Lower lobe of right lung (tissue), 2 donors: Measurements from ENCODE around the gene FIBCD1. TPM values are rescaled to one million over a fixed set of nuclear protein-coding genes. Genes with fewer than 3 reads are reported as not detected.

Experiments
- ATAC-seq, 2 donors: fragments of 200-7000 bp; cut with Tn5 transposase; one replicate each; pipeline ENCODE4 v1.9.1; 2020 to 2022; ENCODE audit warnings: mild to moderate bottlenecking in 2 of 2, moderate library complexity in 2 of 2
- DNase-seq: peaks from one replicate; pipeline ENCODE4 v3.0.0-alpha.2; 2020
- H3K27ac ChIP-seq: fragments of 200-600 bp; one replicate; pipeline ENCODE4 v1.8.0; 2022
- H3K27me3 ChIP-seq: fragments of 200-600 bp; one replicate; pipeline ENCODE4 v1.8.0; 2022; ENCODE audit warnings: low read depth
- H3K36me3 ChIP-seq: fragments of 200-600 bp; one replicate; pipeline ENCODE4 v1.8.0; 2022; ENCODE audit warnings: mild to moderate bottlenecking
- H3K4me1 ChIP-seq: fragments of 200-600 bp; one replicate; pipeline ENCODE4 v1.8.0; 2022
- H3K4me3 ChIP-seq: fragments of 200-600 bp; one replicate; pipeline ENCODE4 v1.8.0; 2022; ENCODE audit warnings: mild to moderate bottlenecking
- H3K9me3 ChIP-seq: fragments of 200-600 bp; one replicate; pipeline ENCODE4 v1.8.0; 2022
- intact Hi-C: fragments of 100-400 bp; cut with DNase I; formaldehyde crosslinking; loops from one replicate; pipeline ENCODE4 v1.11.0; 2022
- total RNA-seq: library from RNA; stranded (reverse); fragmentation: NEBNext Ultra II Directional; extraction: Animal tissue kit (Norgen Biotek cat#: 25700); gene quantifications from one replicate; pipeline ENCODE4 v1.2.1, GENCODE V29; 2021
- TF ChIP-seq, protein P1 (sequence below): fragments of 200-600 bp; IDR thresholded peaks from one replicate; pipeline ENCODE4 v1.8.0; 2022; ENCODE audit warnings: antibody characterized with exemption, mild to moderate bottlenecking
- donor health status: DM: no; HTN: yes; CAD: no; lungs with severe emphysema.

Gene FIBCD1
- total RNA-seq, 1 donor from 2014 or later, result 1.3 TPM

DNA sequence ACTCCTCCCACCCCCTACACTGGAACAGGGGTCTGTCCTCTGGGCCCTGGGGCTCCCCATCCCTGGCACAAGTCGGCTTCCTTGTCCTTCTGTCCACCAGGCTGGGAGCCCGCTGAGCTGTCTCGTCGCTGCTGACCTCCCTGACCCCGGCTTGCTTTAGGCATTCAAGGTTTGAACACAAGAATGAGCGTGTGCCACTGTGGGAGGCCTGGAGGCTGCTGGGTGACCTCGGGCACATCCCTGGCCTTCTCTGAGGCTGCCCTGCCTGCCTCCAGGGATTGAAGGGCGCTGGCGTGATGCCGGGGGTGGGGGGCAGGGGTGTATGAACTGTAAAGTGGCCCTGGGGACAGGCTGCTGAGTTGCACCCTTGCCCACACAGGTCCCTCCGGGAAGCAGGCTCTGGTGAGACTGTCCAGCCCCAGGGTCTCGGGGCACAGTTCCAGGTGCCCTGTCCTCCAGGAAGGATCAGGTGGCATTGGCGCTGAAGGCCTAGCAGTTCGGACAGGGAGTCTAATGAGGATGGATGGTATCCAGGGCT, 18.2 kb downstream of the FIBCD1 start:
- DNase-seq (no peak), ATAC-seq (no peak)
- Histone ChIP-seq H3K36me3 (no peaks in the 10 kb centered on the region), H3K4me3 (no peak overlapping the region), H3K27ac (no peak overlapping the region), H3K9me3 (no peaks in the 10 kb centered on the region), H3K4me1 (no peaks in the 10 kb centered on the region), H3K27me3 (peaks cover 27% of the 10 kb centered on the region)
- TF ChIP-seq, protein P1, sequence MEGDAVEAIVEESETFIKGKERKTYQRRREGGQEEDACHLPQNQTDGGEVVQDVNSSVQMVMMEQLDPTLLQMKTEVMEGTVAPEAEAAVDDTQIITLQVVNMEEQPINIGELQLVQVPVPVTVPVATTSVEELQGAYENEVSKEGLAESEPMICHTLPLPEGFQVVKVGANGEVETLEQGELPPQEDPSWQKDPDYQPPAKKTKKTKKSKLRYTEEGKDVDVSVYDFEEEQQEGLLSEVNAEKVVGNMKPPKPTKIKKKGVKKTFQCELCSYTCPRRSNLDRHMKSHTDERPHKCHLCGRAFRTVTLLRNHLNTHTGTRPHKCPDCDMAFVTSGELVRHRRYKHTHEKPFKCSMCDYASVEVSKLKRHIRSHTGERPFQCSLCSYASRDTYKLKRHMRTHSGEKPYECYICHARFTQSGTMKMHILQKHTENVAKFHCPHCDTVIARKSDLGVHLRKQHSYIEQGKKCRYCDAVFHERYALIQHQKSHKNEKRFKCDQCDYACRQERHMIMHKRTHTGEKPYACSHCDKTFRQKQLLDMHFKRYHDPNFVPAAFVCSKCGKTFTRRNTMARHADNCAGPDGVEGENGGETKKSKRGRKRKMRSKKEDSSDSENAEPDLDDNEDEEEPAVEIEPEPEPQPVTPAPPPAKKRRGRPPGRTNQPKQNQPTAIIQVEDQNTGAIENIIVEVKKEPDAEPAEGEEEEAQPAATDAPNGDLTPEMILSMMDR, result no peak
- intact Hi-C loops, result no loop called here

DNA sequence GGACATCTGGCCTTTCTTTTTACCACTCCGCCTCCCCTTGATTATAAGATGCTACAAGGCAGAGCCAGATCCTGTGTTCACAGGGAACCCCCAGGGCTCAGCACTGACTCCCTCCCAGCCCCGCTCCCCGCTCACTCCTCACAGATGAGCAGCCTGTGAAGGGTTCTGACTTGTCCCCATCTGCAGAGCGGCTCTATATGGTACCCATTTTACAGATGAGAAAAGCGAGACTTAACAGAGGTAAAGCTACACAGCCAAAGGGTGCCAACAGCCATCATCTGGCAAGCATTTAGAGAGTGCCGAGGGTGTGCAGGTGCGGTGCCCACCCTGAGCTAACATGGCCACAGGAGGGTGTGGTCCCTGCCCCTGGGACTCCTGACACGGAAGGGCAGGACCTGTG, 18.8 kb downstream of the FIBCD1 start:
- TF ChIP-seq, protein P1, result no peak
- Histone ChIP-seq H3K36me3 (no peaks in the 10 kb centered on the region), H3K9me3 (no peaks in the 10 kb centered on the region), H3K4me3 (no peak overlapping the region), H3K27me3 (peaks cover 27% of the 10 kb centered on the region), H3K4me1 (no peaks in the 10 kb centered on the region), H3K27ac (no peak overlapping the region)
- DNase-seq (no peak), ATAC-seq (no peak)
- intact Hi-C loops, result no loop called here

DNA sequence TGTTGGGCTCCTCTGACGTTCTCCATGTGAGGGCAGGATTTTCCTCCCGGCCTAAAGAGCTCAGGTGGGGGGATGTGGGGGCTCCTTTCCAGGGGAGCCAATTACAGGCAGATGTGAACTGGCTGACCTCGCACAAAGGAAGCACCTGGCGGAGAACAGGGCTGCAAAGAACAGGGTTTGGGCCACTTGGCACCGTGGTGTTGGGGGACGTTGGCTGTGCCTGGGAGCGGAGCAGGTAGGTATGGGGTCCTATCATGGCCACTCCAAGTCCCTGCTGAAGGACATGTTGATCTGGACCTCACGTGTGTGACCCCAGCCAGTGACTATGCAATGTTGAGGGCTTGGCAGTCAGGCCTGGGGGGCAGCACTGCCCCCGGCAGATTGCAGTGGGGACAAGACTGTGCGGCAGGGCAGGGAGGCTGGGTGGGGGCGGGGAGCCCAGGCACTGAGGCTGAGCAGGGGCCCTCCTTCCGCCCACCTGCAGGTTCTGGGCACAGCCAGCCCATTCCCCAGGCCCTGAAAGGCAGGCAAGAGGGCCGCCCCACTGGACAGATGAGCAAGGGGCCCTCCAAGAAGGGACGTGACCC, 19.4 kb downstream of the FIBCD1 start:
- H3K9me3 ChIP-seq, result no peaks in the 10 kb centered on the region
- ATAC-seq, result no peak
- no peaks in the 10 kb centered on the region for H3K4me1 ChIP-seq
- peaks cover 27% of the 10 kb centered on the region for H3K27me3 ChIP-seq
- no peaks in the 10 kb centered on the region for H3K36me3 ChIP-seq
- DNase-seq, result no peak
- TF ChIP-seq, protein P1, result no peak
- no peak overlapping the region for H3K4me3 ChIP-seq
- H3K27ac ChIP-seq, result no peak overlapping the region
- intact Hi-C loops, result no loop called here

DNA sequence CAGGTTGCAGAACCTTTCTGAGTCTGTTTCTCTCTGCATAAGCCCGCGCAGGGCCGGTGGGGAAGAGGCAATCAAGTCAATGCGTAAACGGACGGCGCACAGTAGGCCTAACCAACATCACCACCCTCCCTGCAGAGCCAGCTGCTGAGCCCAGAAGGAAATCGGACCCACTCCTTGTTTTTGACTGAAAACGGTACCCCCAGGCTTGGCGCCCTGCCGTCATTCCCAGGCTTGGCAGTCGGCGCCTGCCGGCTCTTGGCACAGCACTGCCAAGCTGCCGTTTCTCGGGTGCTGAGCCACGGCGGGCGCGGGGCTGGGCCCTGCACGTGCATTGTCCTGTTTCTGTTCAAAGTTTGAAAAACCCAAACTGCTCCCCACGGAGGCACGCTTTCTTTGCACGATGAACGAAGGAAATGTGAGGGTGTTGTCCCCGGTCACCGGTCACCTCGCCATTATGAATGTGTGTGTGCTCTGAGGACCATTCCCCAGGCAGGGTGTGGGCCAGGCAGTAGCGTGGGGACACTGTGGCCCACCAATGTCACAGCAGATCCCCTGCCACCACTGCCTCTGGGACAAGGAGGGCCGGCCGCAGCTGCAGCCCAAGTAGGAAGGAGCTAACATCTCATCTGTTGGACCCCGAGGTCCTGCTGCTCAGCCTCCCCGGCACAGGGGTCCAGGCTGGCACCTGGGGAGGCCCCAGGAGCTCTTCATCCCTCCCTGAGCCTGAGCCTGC, 20.1 kb downstream of the FIBCD1 start:
- no peaks in the 10 kb centered on the region for H3K4me1 ChIP-seq
- no peak overlapping the region for H3K4me3 ChIP-seq
- no peak for DNase-seq
- peaks cover 25% of the 10 kb centered on the region for H3K27me3 ChIP-seq
- H3K27ac ChIP-seq, result no peak overlapping the region
- H3K36me3 ChIP-seq, result no peaks in the 10 kb centered on the region
- intact Hi-C loops, result no loop called here
- no peak for ATAC-seq
- no peaks in the 10 kb centered on the region for H3K9me3 ChIP-seq
- TF ChIP-seq, protein P1, result no peak

DNA sequence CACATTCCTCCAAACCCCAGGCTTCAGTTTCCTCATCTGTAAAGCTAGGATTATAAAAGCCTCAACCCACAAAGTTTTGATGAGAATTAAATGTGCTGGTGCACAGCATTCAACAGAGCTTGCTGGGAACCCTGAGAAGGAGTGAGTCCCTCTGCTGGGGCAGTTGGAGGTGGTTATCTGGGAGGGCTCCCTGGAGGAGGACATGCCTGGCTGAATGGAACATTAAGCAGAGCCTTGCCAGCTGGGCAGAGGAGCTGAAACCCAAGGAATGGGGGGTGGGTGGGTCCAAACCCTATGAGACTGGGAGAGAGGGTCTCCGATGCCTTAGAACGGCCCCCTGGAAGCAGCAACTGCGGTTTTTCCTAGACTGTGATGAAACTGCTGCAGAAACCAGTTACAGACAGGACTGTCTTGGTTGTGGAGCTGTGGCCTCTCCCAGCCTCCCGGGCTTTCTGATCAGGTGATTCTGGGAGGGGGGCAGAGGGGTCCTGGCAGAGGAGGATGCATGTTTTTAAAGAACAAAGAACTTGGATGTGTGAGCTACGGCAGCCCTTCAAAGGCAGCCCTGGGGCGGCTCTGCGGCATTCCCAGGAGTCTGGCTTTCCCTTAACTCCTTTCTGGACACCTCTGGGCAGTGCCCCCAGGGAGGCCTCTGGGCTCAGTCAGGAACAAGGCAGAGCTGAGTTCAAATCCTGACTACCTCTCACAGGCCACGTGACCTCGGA, 20.8 kb downstream of the FIBCD1 start:
- TF ChIP-seq, protein P1, result no peak
- intact Hi-C loops, result no loop called here

More for the DNA sequence above, 20.8 kb downstream of the FIBCD1 start:
- DNase-seq (no peak), ATAC-seq (no peak)
- Histone ChIP-seq H3K27ac (no peak overlapping the region), H3K4me1 (no peaks in the 10 kb centered on the region), H3K9me3 (no peaks in the 10 kb centered on the region), H3K27me3 (peaks cover 17% of the 10 kb centered on the region), H3K4me3 (no peak overlapping the region), H3K36me3 (no peaks in the 10 kb centered on the region)
